ENCODE measurements around the gene GNB5.
"Not testable (repeated sequence)": the region's sequence is repeated elsewhere in the genome, so short reads cannot be mapped to it uniquely, and the experiment has no call there.

GNB5 gene

DNA sequence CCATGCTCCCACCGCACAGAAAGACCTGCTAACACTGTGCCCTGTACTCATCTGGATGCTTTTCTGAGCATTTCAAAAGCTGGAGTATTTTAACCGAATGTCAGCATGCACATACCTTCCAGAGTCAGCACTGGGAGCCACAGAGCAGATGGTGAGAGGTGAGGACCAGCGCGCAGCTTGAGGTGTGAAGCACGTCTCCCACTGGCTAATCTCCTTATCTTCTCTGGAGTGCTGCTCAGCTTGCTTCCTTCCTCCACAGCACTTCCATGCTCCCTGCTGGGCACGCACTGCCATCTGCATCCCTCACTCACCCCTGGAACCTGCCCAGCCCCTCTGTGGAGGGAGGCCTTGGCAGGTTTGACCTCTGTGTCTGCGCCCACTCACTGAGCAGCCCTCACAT, at the start of gene GNB5:
Gene GNB5 (minus strand): TSS at position 186 of the 400 bp plus-strand sequence. CDS start 6,716 bp downstream, outside the sequence.
- DNase-seq = no peak

DNA sequence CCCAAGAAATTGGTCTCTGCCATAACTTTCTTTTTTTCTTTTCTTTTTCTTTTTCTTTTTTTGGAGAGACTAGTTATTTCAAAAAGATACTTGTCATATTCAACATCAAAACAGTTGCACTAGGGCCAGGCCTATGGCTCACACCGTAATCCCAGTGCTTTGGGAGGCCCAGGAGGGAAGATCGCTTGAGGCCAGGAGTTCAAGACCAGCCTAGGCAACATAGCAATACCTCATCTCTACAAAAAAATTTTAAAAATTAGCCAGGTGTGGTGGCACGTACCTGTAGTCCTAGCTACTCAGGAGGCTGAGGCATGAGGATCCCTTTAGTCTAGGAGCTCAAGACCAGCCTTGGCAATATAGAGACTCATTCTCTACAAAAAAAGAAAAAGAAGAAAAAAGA, 49.0 kb upstream of the GNB5 start:
- no peak for DNase-seq

DNA sequence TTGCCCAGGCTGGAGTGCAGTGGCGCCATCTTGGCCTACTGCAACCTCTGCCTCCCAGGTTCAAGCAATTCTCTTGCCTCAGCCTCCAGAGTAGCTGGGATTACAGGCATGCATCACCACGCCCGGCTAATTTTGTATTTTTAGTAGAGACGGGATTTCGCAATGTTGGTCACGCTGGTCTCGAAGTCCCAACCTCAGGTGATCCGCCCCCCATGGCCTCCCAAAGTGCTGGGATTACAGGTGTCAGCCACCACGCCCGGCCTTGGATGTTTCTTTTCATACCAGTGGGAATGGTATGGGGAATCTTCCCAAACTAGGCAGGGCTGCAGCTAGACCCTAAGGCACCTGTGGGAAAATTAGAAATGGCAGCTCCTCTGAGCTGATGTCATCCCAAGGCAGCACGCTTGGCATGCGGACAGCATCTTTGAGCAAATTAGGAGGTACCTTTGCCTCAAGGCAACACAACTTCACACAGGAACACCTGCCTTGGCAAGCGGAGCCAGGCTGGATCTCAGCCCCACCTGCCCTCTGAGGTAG, 47.9 kb upstream of the GNB5 start:
- not testable (repeated sequence) for DNase-seq

DNA sequence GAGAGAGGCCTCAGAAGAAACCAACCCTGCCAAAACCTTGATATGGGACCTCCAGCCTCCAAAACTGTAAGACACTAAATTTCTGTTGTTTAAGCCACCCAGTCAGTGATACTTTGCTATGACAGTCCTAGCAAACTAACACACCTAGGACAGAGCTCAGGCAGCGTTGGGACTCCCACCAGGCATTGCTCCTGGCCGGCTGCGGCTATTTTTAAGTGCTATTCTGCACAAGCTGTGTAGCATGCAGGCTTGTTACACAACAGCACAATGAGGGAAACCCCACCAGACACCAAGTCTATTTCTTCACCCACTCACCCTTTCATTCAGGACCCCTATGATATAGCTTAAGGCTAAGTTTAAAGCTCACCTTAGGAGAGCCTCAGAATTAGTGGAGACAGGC, 47.0 kb upstream of the GNB5 start:
- no peak for DNase-seq

DNA sequence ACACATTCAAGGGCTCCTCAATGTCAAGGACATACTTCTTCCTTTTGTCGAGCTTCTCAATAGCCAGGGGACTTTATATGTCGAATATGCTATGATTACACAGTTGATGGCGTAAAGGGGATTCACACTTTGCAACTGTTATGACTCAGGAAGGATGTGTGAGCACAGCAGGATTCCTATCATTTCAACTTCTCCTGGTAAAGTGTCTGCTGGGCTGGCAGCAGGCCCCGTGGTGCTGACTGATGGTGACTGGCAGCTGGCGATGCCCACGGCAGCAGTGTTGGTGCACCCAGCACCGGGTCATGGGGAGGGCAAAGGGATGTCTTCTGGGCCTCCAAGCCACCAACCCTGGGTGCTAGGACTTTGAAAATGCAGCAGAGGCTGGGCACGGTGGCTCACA, 44.8 kb upstream of the GNB5 start:
- DNase-seq = no peak

DNA sequence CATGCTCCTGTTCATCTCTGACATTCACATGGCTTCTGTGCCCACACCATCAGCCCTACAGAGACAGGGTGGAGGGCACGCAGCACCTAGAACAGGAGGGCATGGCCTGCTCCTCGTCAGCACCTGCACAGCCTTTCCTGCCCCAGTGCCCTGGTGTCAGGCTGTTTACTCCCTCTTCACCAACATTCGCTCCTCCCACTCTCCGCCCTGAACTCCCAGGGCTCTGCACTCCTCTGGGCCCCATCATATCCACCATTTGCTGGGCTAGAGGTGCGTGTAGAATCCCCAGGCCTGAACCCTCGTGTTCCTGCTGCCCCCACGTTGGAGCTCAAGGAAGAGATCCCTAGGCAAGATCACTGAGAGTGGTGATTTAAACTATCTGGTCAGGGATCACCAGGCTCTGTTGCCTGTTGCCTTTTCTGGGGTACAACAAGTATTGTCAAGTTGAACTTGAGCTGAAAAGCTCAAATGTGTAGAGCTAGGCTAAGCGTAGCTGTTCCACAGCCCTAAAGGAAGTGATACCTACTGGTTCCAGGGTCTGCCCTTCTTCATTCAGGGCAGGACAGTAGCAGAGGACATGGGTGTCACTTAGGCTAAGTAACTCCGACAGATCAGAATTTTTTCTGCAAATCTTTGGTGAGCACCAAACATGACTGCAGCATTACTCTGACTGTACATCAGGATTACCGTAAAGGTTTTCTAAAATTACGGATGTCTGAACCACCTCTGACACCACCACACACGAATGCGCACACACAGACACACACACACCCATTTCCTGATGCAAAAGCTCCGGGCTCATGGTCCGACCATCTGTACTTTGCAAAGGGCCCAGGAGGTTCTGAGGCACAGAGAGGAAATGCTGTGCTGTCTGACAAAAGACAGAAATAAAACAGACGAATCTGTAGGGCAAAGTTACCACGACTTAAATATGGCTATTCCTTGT, 43.7 kb upstream of the GNB5 start:
- no peak for DNase-seq

DNA sequence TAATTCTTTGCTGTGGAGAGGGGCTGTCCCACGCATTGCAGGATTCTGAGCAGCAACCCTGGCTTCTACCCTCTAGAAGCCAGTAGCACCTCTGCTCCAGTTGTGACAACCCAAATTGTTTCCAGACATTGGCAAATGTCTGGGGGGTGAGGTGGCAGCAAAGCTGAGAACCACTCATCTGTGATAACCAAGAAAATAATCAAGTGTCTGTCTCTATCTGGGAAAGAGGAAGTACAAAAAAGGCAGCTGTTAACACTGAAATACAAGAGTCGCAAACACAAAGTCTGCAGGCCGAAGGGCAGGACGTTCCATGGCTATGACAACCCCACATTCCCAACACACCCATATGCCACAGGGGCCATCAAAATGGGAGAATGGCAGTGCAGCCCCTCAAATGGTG, 42.2 kb upstream of the GNB5 start:
- DNase-seq = no peak

DNA sequence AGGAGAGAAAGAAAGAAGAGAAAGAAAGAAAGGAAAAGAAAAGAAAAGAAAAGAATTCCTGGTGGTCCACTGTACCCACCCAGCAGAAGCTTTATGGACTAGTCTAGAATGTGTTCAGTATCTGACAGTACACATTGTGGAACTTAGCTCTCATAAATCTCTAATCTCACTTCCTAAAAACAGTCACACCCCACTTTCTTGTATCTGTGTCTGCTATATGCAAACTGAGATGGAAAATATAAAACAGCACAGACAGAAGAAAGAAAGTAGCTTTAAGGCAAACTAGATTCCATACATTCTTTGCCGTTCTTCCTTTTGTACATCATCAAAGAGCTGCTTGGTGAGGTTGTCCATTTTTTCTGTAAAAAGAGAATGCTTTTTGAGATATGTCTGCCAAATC, 41.1 kb upstream of the GNB5 start:
- DNase-seq = no peak

DNA sequence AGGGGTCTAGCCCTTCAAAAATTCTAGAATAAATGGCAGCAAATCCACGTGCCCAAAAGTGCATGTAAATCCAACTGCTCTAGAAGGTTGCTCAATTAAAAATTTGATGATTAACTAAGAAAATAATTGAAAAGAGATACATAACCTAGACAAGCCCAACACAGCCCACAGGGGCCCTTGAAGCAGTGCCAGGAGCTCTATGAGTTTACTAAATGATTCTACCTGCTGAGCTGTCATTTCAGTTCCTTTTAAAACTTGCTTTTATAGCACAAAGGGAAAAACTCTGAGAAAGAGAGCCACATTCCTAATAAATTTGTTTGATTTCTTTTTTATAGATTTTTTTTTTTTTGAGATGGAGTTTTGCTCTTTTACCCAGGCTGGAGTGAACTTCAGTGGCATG, 38.9 kb upstream of the GNB5 start:
- no peak for DNase-seq

DNA sequence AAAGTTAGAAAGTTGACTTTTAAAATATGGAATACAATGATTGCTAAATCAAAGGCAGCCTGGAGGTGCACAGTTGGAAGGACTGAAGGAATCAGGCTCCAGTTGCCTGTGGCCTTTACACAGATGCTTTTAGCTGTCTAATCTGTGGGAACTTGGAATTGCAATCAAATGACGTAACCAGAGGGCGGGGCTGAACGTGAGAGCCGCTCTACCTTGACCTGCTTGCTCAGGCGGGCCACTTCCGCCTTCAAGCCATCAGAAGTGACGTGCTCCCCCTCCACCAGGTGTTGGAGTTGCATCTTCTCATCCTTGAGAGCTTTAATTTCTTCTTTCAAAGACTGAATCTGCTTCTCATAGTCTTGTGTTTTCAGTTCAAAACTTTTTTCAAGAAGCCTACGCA, 37.7 kb upstream of the GNB5 start:
- no peak for DNase-seq

DNA sequence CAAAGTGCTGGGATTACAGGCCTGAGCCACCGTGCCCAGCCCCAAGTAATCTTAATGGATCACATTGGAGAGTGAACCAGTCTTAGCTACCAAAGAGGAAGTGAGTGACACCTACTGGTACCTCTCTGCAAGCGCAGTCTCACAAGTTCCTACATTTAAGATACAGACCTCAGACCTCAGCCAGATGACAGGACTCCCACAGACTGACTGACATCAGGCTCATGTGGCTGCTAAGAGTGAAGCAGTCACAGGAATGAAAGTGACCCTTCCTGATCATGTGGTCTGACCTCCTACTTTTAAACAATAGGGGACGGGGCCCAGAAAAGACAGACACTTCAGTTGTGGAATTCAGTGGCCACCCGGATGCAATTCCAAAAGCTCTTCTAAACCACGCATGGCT, 36.3 kb upstream of the GNB5 start:
- DNase-seq = no peak

DNA sequence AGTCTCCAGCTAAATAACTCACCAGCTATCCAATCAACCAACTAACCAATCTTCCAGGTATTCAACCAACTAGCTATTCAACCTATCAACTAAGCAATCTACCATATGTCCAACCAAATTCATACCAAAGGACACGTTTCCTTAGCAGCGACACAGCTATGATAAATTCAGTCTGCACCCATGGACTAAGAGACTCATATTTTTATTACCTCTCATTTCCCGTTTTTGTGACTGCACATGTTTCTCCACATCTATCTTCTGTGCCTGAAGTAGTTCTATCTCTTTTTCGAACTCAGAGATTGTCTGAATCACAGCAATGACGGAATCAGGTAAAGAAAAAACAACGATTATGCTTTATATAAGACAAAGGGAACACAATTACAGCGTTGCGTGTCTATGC, 34.0 kb upstream of the GNB5 start:
- DNase-seq = no peak

DNA sequence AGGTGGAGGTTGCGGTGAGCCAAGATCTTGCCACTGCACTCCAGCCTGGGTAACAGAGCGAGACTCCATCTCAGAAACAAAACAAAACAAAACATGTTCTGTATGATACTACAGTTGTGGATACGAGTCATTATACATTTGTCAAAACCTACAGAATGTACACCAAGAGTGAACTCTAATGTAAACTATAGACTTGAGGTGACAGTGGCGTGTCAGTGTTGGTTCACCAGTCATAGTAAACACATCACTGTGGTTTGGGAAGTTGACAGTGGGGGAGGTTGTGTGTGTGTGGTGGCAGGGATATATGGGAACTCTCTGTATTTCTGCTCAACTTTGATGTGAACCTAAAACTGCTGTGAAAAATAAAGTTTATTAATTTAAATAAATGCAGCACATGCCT, 33.0 kb upstream of the GNB5 start:
- DNase-seq = no peak

DNA sequence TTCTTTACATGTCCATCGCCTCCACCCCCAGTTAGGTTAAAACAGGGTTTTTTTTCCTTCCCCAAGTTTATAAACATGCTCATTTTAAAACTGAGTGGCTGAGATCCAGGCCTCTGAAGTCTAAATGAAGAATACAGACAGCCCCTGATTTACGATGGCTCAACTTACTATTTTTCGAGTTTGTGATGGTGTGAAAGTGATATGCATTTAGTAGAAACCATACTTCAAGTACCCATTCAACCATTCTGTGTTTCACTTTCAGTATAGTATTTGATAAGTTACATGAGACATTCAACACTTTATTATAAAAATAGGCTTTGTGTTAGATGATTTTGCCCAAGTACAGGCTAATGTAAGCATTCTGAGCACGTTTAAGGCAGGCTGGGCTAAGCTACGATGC, 30.5 kb upstream of the GNB5 start:
- no peak for DNase-seq

DNA sequence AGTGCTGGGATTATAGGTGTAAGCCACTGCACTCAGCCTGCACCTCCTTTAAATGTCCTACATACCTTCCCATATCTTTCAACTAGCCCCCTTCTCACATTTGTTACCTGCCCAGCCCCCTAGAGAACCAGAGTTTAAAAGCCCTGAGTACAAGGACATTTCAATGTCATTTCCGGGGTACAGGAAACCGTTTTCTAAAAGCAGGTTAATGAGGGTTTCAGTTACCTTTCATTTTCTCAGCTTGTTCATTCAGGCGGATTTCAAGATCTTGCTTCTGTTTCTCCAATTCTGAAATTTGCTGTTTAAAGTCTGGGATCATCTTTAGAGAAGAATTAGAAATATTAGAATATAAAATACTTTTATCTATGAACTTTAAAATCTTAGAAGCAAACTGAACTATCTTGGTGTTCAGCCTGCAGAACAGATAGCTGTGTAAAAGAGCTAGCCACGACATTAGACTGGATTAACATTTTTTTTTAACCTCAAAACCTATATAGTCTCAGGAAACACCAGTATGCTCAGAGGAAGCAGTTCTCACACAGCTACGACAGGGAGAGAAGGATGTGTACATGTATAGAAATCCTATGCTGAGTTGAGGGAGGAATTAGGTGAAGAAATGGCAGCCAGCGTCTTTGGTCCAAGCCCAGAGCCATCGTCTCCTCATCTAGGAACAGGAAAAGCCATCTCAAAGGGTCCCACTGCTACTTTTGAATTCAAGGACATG, 29.9 kb upstream of the GNB5 start:
- DNase-seq = no peak

DNA sequence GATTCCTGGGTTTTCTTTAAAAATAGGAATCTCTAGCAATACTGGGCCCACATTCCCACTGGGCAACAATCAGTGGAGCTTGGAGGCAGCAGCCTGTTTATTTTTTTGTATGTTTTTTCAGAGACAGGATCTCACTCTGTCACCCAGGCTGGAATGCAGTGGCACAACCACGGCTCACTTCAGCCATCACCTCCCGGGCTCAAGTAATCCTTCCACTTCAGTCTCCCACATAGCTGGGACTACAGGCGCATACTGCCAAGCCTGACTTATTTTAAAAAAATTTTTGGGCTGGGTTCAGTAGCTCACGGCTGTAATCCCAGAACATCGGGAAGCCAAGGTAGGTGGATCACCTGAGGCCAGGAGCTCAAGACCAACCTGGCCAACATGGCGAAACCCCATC, 29.1 kb upstream of the GNB5 start:
- no peak for DNase-seq

DNA sequence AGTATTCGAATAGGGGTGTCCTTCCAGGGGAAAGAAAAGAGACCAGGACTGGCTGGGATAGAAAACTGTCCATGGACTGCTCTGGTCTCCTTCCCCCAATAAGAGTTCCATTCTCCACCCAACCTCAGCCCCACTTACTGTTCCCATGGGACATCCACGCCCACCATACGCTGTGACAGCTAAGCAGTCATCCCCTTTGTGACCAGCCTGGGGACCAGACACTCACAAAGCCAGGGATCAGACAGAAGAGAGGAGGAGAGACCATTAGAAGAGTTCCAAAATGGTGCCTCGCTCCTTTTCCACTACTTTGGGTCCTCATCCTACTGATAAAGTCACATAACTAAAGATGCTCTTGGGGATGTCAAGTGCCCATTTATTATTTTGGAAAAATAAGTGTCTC, 27.6 kb upstream of the GNB5 start:
- no peak for DNase-seq

DNA sequence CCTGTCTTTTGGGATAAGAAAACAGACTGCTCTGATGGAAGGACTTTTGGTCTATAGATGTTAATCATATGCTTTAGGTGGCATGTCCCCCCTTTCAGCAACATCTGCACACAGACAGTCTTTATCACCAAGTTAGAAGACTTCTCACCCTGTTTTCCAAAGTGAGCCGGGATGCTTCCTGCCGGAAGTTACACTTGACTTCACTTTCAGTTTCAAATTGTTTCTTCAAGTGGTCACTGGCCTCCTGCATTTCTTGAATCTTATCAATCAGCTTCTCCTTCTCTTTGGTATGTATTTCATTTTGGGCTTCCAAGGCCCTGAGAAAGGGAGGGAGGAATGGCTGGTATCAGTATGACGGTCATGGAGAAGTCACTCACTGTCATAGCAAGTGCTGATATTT, 27.2 kb upstream of the GNB5 start:
- DNase-seq = no peak

DNA sequence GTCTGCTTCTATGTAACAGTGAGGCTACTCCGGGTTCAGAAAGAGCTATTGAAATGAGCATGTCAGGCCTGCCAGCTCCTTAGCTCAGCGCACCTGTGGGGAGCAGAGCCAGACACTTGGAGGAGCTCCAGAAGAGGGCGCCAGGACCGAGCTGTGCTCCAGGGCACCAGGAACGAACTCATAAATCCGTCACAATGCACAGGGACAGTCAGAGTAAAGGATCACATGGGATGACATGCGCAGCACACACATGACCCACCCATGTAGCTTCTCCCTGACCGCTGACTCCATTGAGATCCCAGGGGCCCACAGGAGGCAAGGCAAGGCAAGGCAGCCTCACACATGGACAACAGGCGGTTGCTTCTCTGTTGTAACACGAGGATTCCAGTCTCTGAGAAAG, 26.0 kb upstream of the GNB5 start:
- DNase-seq = no peak

DNA sequence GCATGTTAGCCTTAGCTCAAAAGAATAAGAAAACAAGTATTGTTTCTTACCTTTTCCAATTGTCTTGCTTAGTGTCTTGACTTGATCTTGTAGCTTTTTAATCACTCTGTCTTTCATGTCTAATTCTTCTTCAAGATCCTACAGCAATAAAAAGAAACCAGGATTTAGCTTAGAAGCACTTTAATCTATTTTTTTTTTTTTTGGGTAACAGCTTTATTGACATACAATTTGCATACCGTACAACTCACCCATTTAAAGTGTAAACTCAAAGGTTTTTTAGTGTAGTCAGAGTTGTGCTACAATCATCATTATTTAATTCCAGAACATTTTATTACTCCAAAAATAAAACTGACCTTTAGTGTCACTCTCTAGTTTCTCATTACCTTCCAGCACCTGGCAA, 23.4 kb upstream of the GNB5 start:
- no peak for DNase-seq

DNA sequence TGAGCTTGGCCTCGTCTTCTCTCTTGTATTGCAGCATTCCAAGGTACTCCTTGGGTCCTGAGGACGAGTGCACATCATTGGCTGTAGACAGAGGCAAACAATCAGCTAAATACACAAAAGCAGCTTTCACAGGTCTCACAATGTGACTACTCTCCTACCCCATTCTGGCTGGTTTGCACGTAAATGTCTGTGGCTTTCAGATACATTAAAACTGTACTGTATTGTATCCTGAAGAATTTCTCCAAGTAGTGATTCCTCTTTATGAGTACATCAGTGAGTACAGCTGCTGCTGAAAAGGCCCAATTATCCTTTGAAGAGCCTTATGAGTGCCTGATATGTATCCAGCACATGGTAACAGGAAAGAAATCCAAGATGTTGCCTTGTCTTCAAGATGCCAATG, 22.0 kb upstream of the GNB5 start:
- no peak for DNase-seq

DNA sequence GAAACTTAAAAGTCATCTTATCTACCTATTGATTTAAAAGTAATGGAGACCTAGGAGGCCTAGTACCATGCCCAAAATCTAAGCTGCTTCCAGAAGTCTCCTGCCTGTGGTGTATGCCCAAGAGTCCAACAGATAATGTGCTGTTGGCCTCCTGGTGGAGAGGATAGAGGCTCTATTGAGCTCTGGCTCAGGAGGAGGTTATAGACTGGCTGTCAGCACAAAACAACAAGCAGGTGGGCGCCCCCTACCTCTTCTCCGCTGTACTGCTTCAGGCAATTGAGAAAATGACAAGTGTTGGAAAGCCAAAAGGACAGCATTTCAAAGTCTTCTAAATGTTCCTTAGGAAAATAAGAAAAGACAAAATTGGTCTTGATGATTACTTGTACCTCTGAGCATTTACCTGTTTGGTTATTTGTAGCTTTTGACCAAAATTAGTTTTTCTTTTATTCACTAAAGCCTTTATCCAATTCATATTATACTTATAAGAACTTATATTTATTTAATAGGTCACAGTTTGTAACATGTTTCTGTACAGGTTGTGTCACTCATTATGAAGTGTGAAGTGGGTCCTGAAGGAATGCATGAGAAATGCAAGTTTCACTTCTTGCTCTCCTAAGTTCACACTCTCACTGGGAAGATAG, 17.2 kb upstream of the GNB5 start:
- no peak for DNase-seq

DNA sequence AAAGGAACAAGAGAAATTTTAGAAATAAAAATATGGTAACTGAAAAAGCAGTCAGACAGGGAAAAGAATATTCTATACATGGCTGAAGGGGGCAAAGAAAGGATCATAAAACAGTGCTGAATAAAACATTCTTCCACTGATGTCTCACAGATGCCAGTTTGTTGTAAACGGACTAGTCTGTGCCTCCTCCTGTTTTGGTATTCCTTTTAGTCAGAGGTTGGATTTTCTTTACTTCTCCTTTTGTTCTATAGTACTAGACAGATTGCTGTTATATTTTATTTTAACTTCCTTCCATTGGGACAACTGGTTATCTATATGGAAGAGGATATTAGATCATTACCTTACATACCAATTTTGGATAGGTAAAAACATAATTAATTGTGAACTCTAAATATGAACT, 16.0 kb upstream of the GNB5 start:
- no peak for DNase-seq

DNA sequence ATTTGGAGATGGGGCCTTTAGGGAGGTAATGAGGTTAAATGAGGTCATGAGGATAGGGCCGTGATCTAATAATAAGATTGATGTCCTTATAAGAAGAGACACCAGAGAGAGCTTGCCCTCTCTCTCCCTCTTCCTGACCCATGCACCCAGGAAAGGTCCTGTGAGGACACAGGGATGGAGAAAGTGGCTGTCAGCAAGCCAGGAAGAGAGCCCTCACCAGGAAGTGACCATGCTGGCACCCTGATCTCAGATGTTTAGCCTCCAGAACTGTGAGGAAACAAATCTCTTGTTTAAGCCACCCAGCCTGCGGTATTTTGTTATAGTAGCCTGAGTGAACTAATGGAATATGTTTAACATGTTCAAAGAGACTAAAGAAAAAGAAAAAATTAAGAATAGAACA, 15.3 kb upstream of the GNB5 start:
- no peak for DNase-seq

Data from NCI-H1048 (cell line).